H1 (cell line): ENCODE data around the gene NEK10.

Source experiments
- CTCF ChIP-seq, 3 experiments: IDR thresholded peaks; 1 replicate in 2 of 3; 2 replicates in 1 of 3; pipeline versions ENCODE4 v1.5.1 to v1.6.1; 2011; ENCODE audit warnings: low read length in 3 of 3, mild to moderate bottlenecking in 3 of 3, inconsistent platforms in 2 of 3, low read depth in 1 of 3, moderate library complexity in 1 of 3; ENCODE audit not compliant: insufficient read depth in 1 of 3; ENCODE audit errors: control extremely low read depth in 1 of 3
- MAFK ChIP-seq: IDR thresholded peaks from 2 replicates; pipeline ENCODE4 v1.6.1; 2012; ENCODE audit warnings: low read depth, mild to moderate bottlenecking, improper control_type of control experiment, low read length
- MAX ChIP-seq: IDR thresholded peaks from 2 replicates; pipeline ENCODE4 v1.6.1; 2012; ENCODE audit warnings: inconsistent platforms
- POLR2A ChIP-seq, 2 experiments: IDR thresholded peaks; 1 replicate in 1 of 2; 2 replicates in 1 of 2; pipeline ENCODE4 v1.6.1; 2011; ENCODE audit warnings: low read depth in 2 of 2, low read length in 2 of 2, mild to moderate bottlenecking in 2 of 2; ENCODE audit errors: control extremely low read depth in 1 of 2

- no peak for TF ChIP-seq MAFK
- TF ChIP-seq MAX: no peak
- TF ChIP-seq POLR2A (IDR thresholded peaks at IDR 0.05; ENCODE audit: control extremely low read depth in 1 of 2, low read depth in 2 of 2, low read length in 2 of 2): no peak
- no peak for TF ChIP-seq CTCF (IDR thresholded peaks at IDR 0.05; ENCODE audit: control extremely low read depth in 1 of 3, insufficient read depth in 1 of 3, low read depth in 1 of 3, low read length in 3 of 3)
These were observed 66.3 kb downstream of the NEK10 start for GRCh38 chr3:27302891-27303290.
